Endothelial cell of umbilical vein (primary cell): ENCODE results near the gene MALT1. TPM values are rescaled to one million over a fixed set of nuclear protein-coding genes. Genes with fewer than 3 reads are reported as not detected.

Experiments
- BruUV-seq: library from RNA; stranded (reverse); fragments of 400-500 nt; replicated peaks from 2 replicates; lab custom pipeline; 2021; lab: Mats Ljungman, UMichigan
- CTCF ChIA-PET: fragments of 300-600, 350-600 bp; sonication (Branson Sonifier 250); formaldehyde crosslinking; loops from one replicate; lab custom pipeline; 2021; ENCODE audit warnings: antibody characterized with exemption, inconsistent platforms; lab: Charles Lee
- POLR2A ChIA-PET: fragments of 300-600, 350-600 bp; sonication (Branson Sonifier 250); formaldehyde crosslinking; loops from one replicate; lab custom pipeline; 2021; ENCODE audit warnings: antibody characterized with exemption, inconsistent platforms; lab: Charles Lee
- DNase-seq: peaks from one replicate; pipeline ENCODE4 v3.0.0-alpha.2; 2011; ENCODE audit warnings: low read depth, low spot score
- FAIRE-seq: peaks from 2 replicates; lab custom pipeline; 2011; peaks lifted over from hg19 to GRCh38; lab: Jason Lieb, UNC
- H2AFZ ChIP-seq: 2 replicates; pipeline ENCODE4 v1.6.0; 2012; ENCODE audit warnings: low read depth, low read length, control low read depth, inconsistent platforms
- H3K27ac ChIP-seq: 2 replicates; pipeline ENCODE4 v1.5.1; 2011; ENCODE audit warnings: low read depth, mild to moderate bottlenecking, control low read depth, low read length, moderate library complexity; ENCODE audit not compliant: insufficient read depth
- H3K27me3 ChIP-seq, 2 experiments: 2 replicates each; pipeline versions ENCODE4 v1.6.0 to v1.6.1; 2011; ENCODE audit warnings: low read length in 2 of 2, mixed read lengths in 1 of 2; ENCODE audit not compliant: control insufficient read depth in 2 of 2, insufficient read depth in 2 of 2
- H3K36me3 ChIP-seq, 2 experiments: 2 replicates in 1 of 2; 3 replicates in 1 of 2; pipeline ENCODE4 v1.5.1; 2011; ENCODE audit warnings: low read length in 2 of 2, mild to moderate bottlenecking in 1 of 2, moderate library complexity in 1 of 2; ENCODE audit not compliant: control insufficient read depth in 2 of 2, insufficient read depth in 2 of 2; ENCODE audit errors: extremely low read depth in 1 of 2
- H3K4me1 ChIP-seq: 3 replicates; pipeline ENCODE4 v1.5.1; 2011; ENCODE audit warnings: mild to moderate bottlenecking, low read length; ENCODE audit not compliant: control insufficient read depth, insufficient read depth; ENCODE audit errors: extremely low read depth
- H3K4me2 ChIP-seq: 2 replicates; pipeline ENCODE4 v1.6.1; 2011; ENCODE audit warnings: low read length, control low read depth, mixed read lengths; ENCODE audit not compliant: insufficient read depth
- H3K4me3 ChIP-seq, 3 experiments: fragments of 200-600 bp in 1 of 3; sonication (generic), shearing (Covaris generic) in 1 of 3; replicated peaks in 1 of 3; 2 replicates each; pipeline ENCODE4 v1.5.1; 2011 to 2016; ENCODE audit warnings: control low read depth in 3 of 3, low read length in 3 of 3, mild to moderate bottlenecking in 2 of 3, inconsistent platforms in 1 of 3, low read depth in 1 of 3, moderate library complexity in 1 of 3; ENCODE audit not compliant: insufficient read depth in 1 of 3
- H3K79me2 ChIP-seq: 2 replicates; pipeline ENCODE4 v1.6.0; 2012; ENCODE audit warnings: low read length, inconsistent platforms; ENCODE audit not compliant: control insufficient read depth, insufficient read depth
- H3K9ac ChIP-seq: replicated peaks from 2 replicates; pipeline ENCODE3; 2011; ENCODE audit warnings: low read length, control low read depth; ENCODE audit not compliant: insufficient read depth; ENCODE audit errors: extremely low read depth
- H3K9me1 ChIP-seq: replicated peaks from 3 replicates; pipeline ENCODE4 v1.6.0; 2011; ENCODE audit warnings: mild to moderate bottlenecking, low read length; ENCODE audit not compliant: control insufficient read depth, insufficient read depth; ENCODE audit errors: extremely low read depth
- H3K9me3 ChIP-seq: replicated peaks from 2 replicates; pipeline ENCODE4 v1.5.1; 2012; ENCODE audit warnings: low read length, inconsistent platforms; ENCODE audit not compliant: control insufficient read depth, insufficient read depth
- H4K20me1 ChIP-seq: replicated peaks from 2 replicates; pipeline ENCODE3; 2011; ENCODE audit warnings: mild to moderate bottlenecking, low read length; ENCODE audit not compliant: control insufficient read depth, insufficient read depth; ENCODE audit errors: extremely low read depth
- CTCF ChIP-seq, 2 donors: IDR thresholded peaks; 1 replicate in 1 of 2; 2 replicates in 1 of 2; pipeline ENCODE4 v1.5.1; 2011; ENCODE audit warnings: low read length in 2 of 2, mild to moderate bottlenecking in 2 of 2, moderate library complexity in 2 of 2, control low read depth in 1 of 2, inconsistent platforms in 1 of 2, low read depth in 1 of 2; ENCODE audit not compliant: insufficient read depth in 1 of 2; ENCODE audit errors: extremely low read depth in 1 of 2
- EZH2 ChIP-seq: IDR thresholded peaks from 2 replicates; pipeline ENCODE4 v1.6.1; 2012; ENCODE audit warnings: borderline replicate concordance, low read depth, mild to moderate bottlenecking, moderate library complexity, low read length, inconsistent platforms; ENCODE audit not compliant: severe bottlenecking
- FOS ChIP-seq: IDR thresholded peaks from 2 replicates; pipeline ENCODE4 v1.6.1; 2011; ENCODE audit warnings: mild to moderate bottlenecking, low read length, moderate library complexity, borderline replicate concordance; ENCODE audit not compliant: insufficient read depth
- GATA2 ChIP-seq: IDR thresholded peaks from 2 replicates; pipeline ENCODE4 v1.7.0; 2011; ENCODE audit warnings: low read depth, mild to moderate bottlenecking, moderate library complexity, mixed read lengths, low read length; ENCODE audit not compliant: insufficient read length, insufficient read depth
- JUN ChIP-seq: IDR thresholded peaks from 2 replicates; pipeline ENCODE4 v1.6.1; 2011; ENCODE audit warnings: borderline replicate concordance, low read depth; ENCODE audit not compliant: insufficient read length, insufficient read depth
- MYC ChIP-seq: IDR thresholded peaks from one replicate; pipeline ENCODE4 v1.6.1; 2011; ENCODE audit warnings: mild to moderate bottlenecking, low read depth, low read length
- POLR2A ChIP-seq: IDR thresholded peaks from 2 replicates; pipeline ENCODE4 v1.6.1; 2012; ENCODE audit warnings: low read depth, mild to moderate bottlenecking, control low read depth, low read length
- POLR2AphosphoS5 ChIP-seq: IDR thresholded peaks from 2 replicates; pipeline ENCODE4 v1.6.1; 2012; ENCODE audit warnings: low read depth, mild to moderate bottlenecking, control low read depth, low read length, moderate library complexity; ENCODE audit not compliant: insufficient read depth
- dilution Hi-C: fragments of 300-500 bp; cut with MboI; formaldehyde crosslinking; loops from one replicate; pipeline ENCODE4 v1.15.0; 2019; ENCODE audit warnings: low sequenced_read_pairs; ENCODE audit not compliant: extremely low pct_ligation_motif_present
- intact Hi-C: fragments of 100-400 bp; cut with micrococcal nuclease; formaldehyde crosslinking; loops from one replicate; pipeline ENCODE4 v1.10.0; 2022
- polyA plus RNA-seq, 4 experiments: library from polyadenylated mRNA; depleted of rRNA in 3 of 4; stranded (reverse) in 3 of 4; unstranded in 1 of 4; fragments of >200 nt; gene quantifications; 2 replicates each; pipeline versions ENCODE4 v1.2.1 to v1.2.3, GENCODE V29; 2011 to 2012; ENCODE audit warnings: missing spikeins in 1 of 4
- total RNA-seq: library from RNA; stranded (reverse); gene quantifications from 2 replicates; pipeline ENCODE4 v1.2.3, GENCODE V29; 2021
- TF ChIP-seq, protein P1 (sequence below): IDR thresholded peaks from 2 replicates; pipeline ENCODE4 v1.6.1; 2011; ENCODE audit not compliant: insufficient read depth, insufficient read length

The MALT1 gene
- total and polyA plus RNA-seq, 2 donors (not counting 3 experiments of a cell fraction or from before 2014, with no cell fraction given) = 2.8 to 5.1 TPM

DNA sequence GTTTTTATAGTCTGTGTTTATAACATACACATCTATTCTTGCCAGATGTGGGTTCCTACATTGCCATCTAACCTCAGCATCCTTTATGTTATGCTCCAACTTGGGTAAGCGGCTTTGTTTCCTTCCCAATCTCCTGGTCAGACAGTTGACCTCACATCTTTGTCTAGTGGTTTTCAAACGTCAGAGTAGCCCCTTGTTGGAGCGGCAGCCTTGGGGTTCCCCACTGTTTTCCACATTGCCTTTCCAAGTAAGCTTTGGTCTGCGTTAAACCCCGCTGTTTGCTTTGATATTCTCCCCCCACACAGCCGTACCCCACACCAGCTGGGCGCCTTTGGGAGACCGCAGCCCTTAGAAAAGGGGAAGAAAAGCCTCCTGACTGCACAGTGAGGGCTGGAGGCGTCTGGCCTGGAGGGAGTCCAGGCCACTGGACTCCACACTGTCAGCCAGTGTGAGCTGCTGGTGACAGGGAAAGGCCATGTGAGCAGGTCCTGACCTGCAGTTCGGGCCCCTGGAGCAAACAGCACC is 83.3 kb downstream of the MALT1 start:
- Histone ChIP-seq H3K79me2 (no peaks in the 10 kb centered on the region), H3K4me2 (no peak overlapping the region), H3K4me1 (no peaks in the 10 kb centered on the region), H3K27me3 (no peaks in the 10 kb centered on the region), H4K20me1 (no peaks in the 10 kb centered on the region), H3K9me3 (no peaks in the 10 kb centered on the region), H3K9me1 (no peaks in the 10 kb centered on the region), H3K27ac (no peak overlapping the region), H2AFZ (no peak overlapping the region), H3K36me3 (no peaks in the 10 kb centered on the region), H3K4me3 (no peak overlapping the region), H3K9ac (no peak overlapping the region)
- CTCF ChIA-PET = interaction anchor here (1.0 to 7.9 kb wide), 4 partner anchors 9 to 330 kb away, joined by 3 to 57 read pairs (median 7); no protein-coding TSS in a partner anchor
- TF ChIP-seq, protein P1, sequence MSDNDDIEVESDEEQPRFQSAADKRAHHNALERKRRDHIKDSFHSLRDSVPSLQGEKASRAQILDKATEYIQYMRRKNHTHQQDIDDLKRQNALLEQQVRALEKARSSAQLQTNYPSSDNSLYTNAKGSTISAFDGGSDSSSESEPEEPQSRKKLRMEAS = no peak
- TF ChIP-seq EZH2 (no peak), JUN (no peak), MYC (no peak), GATA2 (no peak)
- no peak for DNase-seq
- no TSS peak for BruUV-seq
- dilution Hi-C loops (loop anchor here (25.0 kb wide), 1 partner anchor 217 kb away; no protein-coding TSS in a partner anchor), intact Hi-C loops (no loop called here)
- POLR2A ChIA-PET = no interaction called here
- FAIRE-seq = no peak

DNA sequence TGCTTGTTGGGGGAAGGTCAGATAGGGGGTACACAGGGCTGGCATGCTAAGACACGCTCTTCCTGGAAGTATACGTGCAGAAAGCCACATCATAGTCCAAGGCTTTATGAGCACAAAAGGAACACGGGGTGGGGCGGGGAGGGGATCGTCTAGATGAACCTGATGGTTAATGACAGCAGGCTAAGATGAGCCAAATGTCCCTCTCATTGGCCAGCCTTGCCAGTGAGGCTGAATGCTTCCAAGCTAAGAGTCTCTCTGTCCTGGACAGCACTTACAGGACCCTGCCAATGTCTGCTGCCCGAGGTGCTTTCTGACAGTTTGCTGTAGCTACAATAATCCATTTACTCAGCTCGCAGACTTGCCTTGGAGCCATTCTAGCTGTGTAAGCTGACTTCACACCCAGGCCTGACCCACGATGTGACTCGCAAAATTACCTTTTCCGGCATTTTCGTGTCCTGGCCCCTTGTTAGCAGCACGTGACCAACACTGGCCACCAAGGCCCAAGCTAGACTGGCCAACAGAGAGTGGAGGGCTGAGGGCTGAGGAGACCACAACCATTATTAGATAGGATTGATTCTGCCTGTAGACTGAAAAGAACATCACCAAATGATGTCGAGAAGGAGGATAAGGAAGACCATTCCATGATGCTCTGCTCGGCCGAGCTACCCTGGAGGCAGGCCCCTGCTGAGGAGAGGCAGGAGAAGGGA is 84.2 kb downstream of the MALT1 start:
- dilution Hi-C loops (loop anchor here (25.0 kb wide), 1 partner anchor 218 kb away; no protein-coding TSS in a partner anchor), intact Hi-C loops (no loop called here)
- Histone ChIP-seq H3K9me3 (no peaks in the 10 kb centered on the region), H3K4me1 (no peaks in the 10 kb centered on the region), H4K20me1 (no peaks in the 10 kb centered on the region), H3K4me2 (no peak overlapping the region), H3K9ac (no peak overlapping the region), H3K9me1 (no peaks in the 10 kb centered on the region), H3K27ac (no peak overlapping the region), H3K27me3 (no peaks in the 10 kb centered on the region), H3K4me3 (no peak overlapping the region), H2AFZ (no peak overlapping the region), H3K36me3 (no peaks in the 10 kb centered on the region), H3K79me2 (no peaks in the 10 kb centered on the region)
- DNase-seq (no peak), FAIRE-seq (no peak)
- ChIA-PET CTCF (interaction anchor here (0.8 to 7.9 kb wide), 5 partner anchors 9 to 315 kb away, joined by 3 to 57 read pairs (median 3); partner anchors contain the start of gene MALT1), POLR2A (no interaction called here)
- no TSS peak for BruUV-seq
- TF ChIP-seq CTCF (IDR thresholded peaks at IDR 0.05; ENCODE audit: extremely low read depth in 1 of 2, insufficient read depth in 1 of 2, low read depth in 1 of 2, low read length in 2 of 2) (no peak), POLR2A (no peak), JUN (no peak), GATA2 (no peak), FOS (no peak), EZH2 (no peak), MYC (no peak), POLR2AphosphoS5 (no peak)
- TF ChIP-seq, protein P1 = no peak
